ENCODE data around the gene COL5A2. TPM values are rescaled to one million over a fixed set of nuclear protein-coding genes. Genes with fewer than 3 reads are reported as not detected.

Gene COL5A2
- total and polyA plus RNA-seq, 2 donors (not counting 3 experiments of a cell fraction or from before 2014, with no cell fraction given) = 47.4 to 123 TPM

DNA sequence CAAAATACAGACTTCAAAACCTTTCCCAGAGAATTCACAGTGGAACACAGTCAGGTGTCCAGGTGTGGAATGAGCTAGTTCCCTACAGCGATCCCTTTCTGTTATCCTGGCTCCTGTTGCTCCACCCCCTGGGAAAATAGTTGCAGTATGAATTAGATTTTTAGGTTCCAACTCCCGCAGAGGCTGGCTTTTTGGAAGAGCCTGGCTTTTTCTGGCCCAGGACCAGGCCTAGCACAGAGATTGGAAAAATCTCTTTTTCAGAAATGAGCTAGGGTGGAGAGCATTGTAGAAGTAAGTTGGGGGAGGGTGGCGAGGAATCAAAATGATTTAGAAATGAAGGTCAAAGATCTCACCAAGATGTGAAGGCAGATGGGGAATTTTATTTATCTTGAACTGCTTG is 27.1 kb downstream of the COL5A2 start:
- Histone ChIP-seq H3K27ac (ENCODE audit: insufficient read depth, low read depth, low read length) (no peak overlapping the region), H3K4me2 (ENCODE audit: insufficient read depth, low read length) (no peak overlapping the region), H4K20me1 (replicated peaks; ENCODE audit: control insufficient read depth, extremely low read depth, insufficient read depth, low read length) (peaks cover 5% of the 10 kb centered on the region), H3K9ac (replicated peaks; ENCODE audit: extremely low read depth, insufficient read depth, low read length) (no peak overlapping the region), H3K9me3 (replicated peaks; ENCODE audit: control insufficient read depth, insufficient read depth, low read length) (no peaks in the 10 kb centered on the region), H3K4me3 (replicated peaks in 1 of 3; ENCODE audit: insufficient read depth in 1 of 3, low read depth in 1 of 3, low read length in 3 of 3) (no peak overlapping the region), H3K4me1 (ENCODE audit: control insufficient read depth, extremely low read depth, insufficient read depth, low read length) (peaks cover 1% of the 10 kb centered on the region), H3K9me1 (replicated peaks; ENCODE audit: control insufficient read depth, extremely low read depth, insufficient read depth, low read length) (no peaks in the 10 kb centered on the region), H2AFZ (ENCODE audit: low read depth, low read length) (no peak overlapping the region), H3K79me2 (ENCODE audit: control insufficient read depth, insufficient read depth, low read length) (peaks cover 9% of the 10 kb centered on the region), H3K27me3 (ENCODE audit: control insufficient read depth in 2 of 2, insufficient read depth in 2 of 2, low read length in 2 of 2) (no peaks in the 10 kb centered on the region), H3K36me3 (ENCODE audit: control insufficient read depth in 2 of 2, extremely low read depth in 1 of 2, insufficient read depth in 2 of 2, low read length in 2 of 2) (no peaks in the 10 kb centered on the region)
- dilution Hi-C loops (cut with MboI; ENCODE audit: extremely low pct_ligation_motif_present, low sequenced_read_pairs) = no loop called here
- FAIRE-seq = no peak
- BruUV-seq (replicated peaks) = no TSS peak
- CTCF ChIA-PET = interaction anchor here (0.6 to 2.5 kb wide), 3 partner anchors 26 to 135 kb away, joined by 3 to 12 read pairs (median 4); no protein-coding TSS in a partner anchor
- DNase-seq (ENCODE audit: low read depth, low spot score) = no peak
- intact Hi-C loops (cut with micrococcal nuclease) = no loop called here
- TF ChIP-seq GATA2 (IDR thresholded peaks at IDR 0.05; ENCODE audit: insufficient read depth, insufficient read length, low read depth, low read length) (no peak), POLR2AphosphoS5 (IDR thresholded peaks at IDR 0.05; ENCODE audit: insufficient read depth, low read depth, low read length) (no peak), MYC (IDR thresholded peaks at IDR 0.05; ENCODE audit: low read depth, low read length) (no peak), POLR2A (IDR thresholded peaks at IDR 0.05; ENCODE audit: low read depth, low read length) (no peak), EZH2 (IDR thresholded peaks at IDR 0.05; ENCODE audit: borderline replicate concordance, low read depth, low read length, severe bottlenecking) (no peak), FOS (IDR thresholded peaks at IDR 0.05; ENCODE audit: borderline replicate concordance, insufficient read depth, low read length) (no peak)
- TF ChIP-seq, protein P1, sequence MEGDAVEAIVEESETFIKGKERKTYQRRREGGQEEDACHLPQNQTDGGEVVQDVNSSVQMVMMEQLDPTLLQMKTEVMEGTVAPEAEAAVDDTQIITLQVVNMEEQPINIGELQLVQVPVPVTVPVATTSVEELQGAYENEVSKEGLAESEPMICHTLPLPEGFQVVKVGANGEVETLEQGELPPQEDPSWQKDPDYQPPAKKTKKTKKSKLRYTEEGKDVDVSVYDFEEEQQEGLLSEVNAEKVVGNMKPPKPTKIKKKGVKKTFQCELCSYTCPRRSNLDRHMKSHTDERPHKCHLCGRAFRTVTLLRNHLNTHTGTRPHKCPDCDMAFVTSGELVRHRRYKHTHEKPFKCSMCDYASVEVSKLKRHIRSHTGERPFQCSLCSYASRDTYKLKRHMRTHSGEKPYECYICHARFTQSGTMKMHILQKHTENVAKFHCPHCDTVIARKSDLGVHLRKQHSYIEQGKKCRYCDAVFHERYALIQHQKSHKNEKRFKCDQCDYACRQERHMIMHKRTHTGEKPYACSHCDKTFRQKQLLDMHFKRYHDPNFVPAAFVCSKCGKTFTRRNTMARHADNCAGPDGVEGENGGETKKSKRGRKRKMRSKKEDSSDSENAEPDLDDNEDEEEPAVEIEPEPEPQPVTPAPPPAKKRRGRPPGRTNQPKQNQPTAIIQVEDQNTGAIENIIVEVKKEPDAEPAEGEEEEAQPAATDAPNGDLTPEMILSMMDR (IDR thresholded peaks at IDR 0.05; ENCODE audit: extremely low read depth in 1 of 2, insufficient read depth in 1 of 2, low read depth in 1 of 2, low read length in 2 of 2) = no peak
- TF ChIP-seq, protein P2, sequence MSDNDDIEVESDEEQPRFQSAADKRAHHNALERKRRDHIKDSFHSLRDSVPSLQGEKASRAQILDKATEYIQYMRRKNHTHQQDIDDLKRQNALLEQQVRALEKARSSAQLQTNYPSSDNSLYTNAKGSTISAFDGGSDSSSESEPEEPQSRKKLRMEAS (IDR thresholded peaks at IDR 0.05; ENCODE audit: insufficient read depth, insufficient read length) = no peak
- POLR2A ChIA-PET = no interaction called here

Measured in endothelial cell of umbilical vein (primary cell).